Activated CD4-positive, alpha-beta T cell treated with anti-CD3 and anti-CD28 coated beads, Interleukin-2, amount 50 U/mL, for 24 hours (primary cell): ENCODE measurements around the gene RERE.

Experiments used
- DNase-seq, 2 donors: peaks; one replicate each; pipeline ENCODE4 v3.0.0-alpha.2; 2020; ENCODE audit warnings: low read depth in 1 of 2, low spot score in 1 of 2

Gene RERE

GRCh38 chr1:8415526-8416278, 401.7 kb downstream of the RERE start:
- DNase-seq: no peak

GRCh38 chr1:8412183-8412831, 405.1 kb downstream of the RERE start:
- no peak for DNase-seq

DNA sequence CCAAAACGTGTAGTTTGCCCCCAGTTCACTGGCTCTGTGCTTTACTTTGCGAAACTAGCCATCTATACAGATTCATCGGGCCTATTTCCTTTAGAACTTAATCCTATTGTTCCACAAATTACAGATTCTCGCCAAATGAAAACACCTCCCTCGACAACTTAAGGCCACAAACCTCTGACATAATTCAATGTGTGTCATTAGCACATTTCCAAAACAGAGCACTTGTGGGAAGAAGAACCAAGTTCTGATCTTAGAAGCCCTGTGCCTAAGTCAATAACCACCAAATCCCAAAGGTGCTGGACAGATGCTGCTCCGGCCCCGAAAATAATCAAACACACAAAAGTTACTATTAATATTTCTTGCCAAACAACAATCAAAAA, 405.6 kb downstream of the RERE start:
- no peak for DNase-seq

GRCh38 chr1:8410791-8411190, 406.6 kb downstream of the RERE start:
- DNase-seq: no peak

- DNase-seq: no peak
Measured at GRCh38 chr1:8409606-8410005, 407.8 kb downstream of the RERE start.

DNA sequence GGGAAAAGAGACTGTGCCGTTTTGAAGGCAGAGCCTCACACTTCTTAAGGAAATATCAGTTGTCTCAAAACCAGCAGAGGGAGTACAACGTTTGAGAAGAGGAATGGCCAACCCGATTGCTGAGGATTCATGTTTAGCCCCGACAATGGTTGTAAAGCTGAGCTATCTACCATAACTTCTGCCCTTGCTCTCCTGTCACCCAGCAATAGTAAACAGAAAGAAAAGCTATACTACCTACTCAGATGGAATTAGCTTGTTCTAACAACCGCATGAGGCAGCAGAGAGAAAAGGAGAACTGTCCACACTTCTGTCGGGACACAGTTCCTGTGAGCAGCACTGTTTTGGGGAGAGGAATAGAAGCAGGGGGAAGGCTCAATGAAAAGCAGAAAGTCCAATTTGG, 408.3 kb downstream of the RERE start:
- DNase-seq: no peak

DNA sequence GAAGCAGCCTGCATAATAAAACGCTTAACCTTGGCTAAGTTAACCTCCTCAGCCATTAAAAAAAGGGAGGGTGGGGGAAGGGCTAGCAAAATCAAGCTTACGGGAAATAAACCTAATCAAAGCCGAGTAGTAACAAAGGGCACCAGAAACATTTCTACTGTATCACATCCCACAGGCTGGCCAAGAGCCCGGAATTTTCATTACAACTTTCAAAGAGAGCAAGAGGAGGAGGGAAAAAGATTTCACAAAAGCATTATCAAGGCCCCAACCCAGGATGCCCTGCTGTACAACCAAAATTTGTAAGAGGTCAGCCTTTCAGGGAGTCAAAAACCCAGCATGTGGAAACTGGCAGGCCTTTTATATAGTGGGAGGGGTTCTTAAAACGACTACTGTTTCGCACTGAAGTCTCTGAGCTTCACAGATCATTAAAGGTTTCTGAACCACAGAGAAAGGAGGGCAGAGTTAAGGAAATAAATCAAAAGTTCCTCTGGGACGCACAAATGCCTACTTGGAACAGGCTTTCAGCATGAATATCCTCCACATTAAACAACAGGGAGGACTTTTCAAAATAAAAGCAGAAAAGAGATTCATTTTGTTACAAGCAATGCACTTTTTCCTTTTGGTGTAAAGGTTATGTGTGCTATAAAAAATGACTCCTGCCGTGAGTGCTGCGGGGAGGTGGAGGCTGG, 409.1 kb downstream of the RERE start:
- DNase-seq: no peak

- DNase-seq: no peak
Measured at GRCh38 chr1:8407652-8408051, 409.8 kb downstream of the RERE start.

DNA sequence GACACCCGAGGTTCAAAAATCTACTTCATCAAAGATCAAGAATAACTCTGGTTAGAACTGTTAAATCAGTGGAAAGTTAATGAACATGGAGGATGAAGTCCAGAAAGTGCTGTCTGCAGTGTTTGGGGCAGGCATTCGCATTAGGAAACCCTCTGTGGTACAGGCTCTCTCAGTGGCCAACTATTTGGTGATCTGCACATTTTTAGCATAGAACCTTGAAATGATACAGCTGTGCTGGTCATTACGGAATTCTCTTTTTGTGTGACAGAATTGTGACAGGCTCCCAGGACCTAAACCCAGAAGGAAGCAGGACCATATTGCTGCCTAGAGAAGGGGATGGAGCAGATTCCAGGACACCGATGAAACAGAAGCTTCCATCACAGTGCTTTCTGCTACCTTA, 410.5 kb downstream of the RERE start:
- no peak for DNase-seq

- no peak for DNase-seq
Measured at GRCh38 chr1:8406011-8406410, 411.4 kb downstream of the RERE start.

GRCh38 chr1:8404460-8405370, 412.7 kb downstream of the RERE start:
- DNase-seq: no peak

DNA sequence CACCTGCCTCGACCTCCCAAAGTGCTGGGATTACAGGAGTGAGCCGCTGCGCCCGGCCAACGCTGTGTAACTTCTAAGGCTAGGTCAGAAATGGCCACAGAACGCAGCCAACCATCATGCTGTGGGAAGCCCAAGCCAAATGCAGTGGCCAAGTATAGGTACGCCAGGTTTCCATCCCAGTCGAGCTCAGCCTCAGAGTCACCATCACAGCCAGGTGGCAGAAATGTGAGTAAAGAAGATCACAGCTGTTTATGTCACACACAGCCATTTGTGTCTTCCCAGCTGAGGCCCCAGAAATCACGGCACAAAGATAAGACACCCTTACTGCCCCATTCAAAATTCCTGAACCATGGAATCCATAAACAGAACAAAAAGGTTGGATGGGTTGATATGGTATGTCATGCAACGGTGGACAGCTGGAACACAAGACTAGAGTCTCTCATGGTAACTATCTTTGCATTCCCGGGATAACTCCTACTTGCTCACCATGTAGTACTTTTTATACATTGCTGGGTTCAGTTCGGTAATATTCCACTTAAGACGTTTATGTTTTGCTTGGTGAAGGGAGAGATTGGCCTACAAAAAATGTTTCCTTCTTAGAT, 415.2 kb downstream of the RERE start:
- DNase-seq: no peak

DNA sequence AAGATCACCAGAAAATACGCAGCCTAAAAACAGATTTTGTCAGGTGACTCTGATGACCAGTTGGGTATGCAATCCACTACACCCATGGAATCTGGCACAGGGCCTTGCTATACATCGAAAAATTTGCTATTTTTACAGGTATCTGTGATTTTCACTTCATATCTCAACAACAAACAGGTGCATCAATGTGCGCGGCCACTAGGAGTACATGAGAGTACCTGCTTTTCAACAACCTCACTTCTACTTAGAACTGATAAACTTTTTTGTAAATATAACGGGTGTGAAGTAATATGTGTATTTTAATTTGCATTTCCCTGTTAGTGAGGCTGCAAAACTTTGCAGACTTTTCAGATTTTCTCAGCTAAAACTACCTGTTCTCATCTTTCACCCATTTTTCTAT, 418.8 kb downstream of the RERE start:
- DNase-seq: no peak

DNA sequence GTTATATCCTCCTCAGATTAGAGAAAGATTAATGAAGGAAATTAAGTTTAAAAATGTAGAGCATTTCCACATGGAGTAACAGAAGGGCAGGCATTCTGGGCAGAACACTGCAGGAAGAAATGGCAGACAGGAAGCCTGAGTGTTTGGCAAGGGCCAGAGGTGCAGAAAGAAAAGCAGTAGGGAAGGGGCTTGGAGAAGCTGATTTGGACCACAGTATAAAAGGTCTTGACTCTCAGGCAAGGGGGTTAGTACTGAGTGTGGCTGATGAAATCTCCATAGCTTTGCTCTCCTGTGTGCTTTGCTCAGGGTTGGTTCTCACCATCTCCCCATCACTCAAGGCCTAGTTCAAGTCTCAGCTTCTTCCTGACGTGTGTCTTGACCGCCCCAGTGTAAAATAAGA, 419.4 kb downstream of the RERE start:
- no peak for DNase-seq

GRCh38 chr1:8397511-8397910, 419.9 kb downstream of the RERE start:
- no peak for DNase-seq

GRCh38 chr1:8396786-8397406, 420.5 kb downstream of the RERE start:
- peak in 1 of 2 donors; percentile 34 for DNase-seq

GRCh38 chr1:8396083-8396785, 421.2 kb downstream of the RERE start:
- DNase-seq: no peak

DNA sequence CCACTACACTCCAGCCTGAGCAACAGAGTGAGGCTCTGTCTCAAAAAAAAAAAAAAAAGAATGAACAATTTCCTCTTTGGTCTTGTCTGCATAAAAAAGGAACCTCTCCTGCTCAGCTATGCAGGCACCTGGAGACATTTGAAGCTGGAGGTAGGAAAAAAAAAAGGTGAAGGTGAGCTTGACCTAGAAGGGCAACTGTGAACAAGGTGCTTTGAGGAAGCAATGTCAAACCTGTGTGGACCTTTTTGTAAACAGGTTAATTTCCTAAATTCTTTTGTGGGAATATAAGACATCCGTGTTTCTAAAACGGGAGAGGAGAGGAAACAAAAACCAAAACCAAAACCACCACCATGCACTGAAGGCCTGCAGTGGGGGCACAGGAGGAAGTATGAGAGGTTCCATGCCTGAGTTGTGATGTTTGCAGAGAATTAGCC, 422.0 kb downstream of the RERE start:
- DNase-seq: no peak

DNA sequence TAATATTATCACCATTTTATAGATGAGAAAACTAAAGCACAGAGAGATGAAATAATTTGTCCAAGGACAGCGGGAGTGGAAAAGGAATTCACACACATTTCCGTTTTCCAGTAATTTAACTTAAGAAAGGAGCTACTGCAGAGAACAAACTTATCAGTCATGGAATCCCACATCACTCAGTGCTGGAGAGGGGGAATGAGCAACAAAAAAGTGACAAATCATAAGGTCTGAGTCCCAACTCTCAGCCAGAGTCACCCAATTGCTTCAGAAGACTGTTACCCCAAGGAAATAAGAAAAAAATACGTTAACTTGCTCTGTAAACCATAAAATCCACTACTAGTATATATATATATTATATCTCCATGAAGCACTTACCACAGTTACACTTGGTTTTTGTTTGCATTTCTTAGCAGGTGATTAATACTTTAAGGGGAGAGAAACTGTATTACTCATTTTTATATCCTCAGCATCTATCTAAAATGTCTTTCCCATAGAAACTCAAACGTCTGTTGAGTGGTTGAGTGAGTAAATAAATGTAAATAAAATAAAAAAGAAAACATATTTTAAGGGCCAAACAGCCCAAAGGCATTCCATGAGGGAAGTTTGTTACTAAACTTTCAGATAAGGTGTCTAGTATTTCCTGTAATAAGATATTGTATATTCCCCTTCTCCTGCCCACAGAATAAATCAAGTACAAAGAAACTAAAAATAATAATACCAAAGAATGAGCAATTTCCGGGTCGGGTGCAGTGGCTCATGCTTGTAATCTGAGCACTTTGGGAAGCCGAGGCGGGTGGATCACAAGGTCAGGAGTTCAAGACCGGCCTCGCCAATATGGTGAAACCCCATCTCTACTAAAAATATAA, 422.8 kb downstream of the RERE start:
- peak in 1 of 2 donors; percentile 22 for DNase-seq
